Measurements from ENCODE around the gene MOB1A. TPM values are rescaled to one million over a fixed set of nuclear protein-coding genes. Genes with fewer than 3 reads are reported as not detected.

MOB1A gene
- total and polyA plus RNA-seq, 7 donors, result 13.6 to 71.2 (median 28.8) TPM

GRCh38 chr2:74119912-74120825 is 58.5 kb downstream of the MOB1A start:
- H3K27me3 ChIP-seq (ENCODE audit: insufficient read depth in 3 of 3, low read length in 2 of 3), result no peaks in the 10 kb centered on the region
- WGBS, 3 donors, result 7 to 12% (median 9%) methylated on average over 53 to 59 of the region's 59 CpGs
- no peaks in the 10 kb centered on the region for H3K36me3 ChIP-seq (ENCODE audit: insufficient read depth in 1 of 2, low read depth in 1 of 2)
- peaks cover 11% of the 10 kb centered on the region for H3K9me3 ChIP-seq
- H3K27ac ChIP-seq, result peak overlapping the region; percentile 58
- DNase-seq, result peak; percentile 81 to 82
- ATAC-seq, result peak; percentile 86 to 97 (median 95)
- H3K4me3 ChIP-seq, result peak overlapping the region; percentile 72
- TF ChIP-seq, protein P1, sequence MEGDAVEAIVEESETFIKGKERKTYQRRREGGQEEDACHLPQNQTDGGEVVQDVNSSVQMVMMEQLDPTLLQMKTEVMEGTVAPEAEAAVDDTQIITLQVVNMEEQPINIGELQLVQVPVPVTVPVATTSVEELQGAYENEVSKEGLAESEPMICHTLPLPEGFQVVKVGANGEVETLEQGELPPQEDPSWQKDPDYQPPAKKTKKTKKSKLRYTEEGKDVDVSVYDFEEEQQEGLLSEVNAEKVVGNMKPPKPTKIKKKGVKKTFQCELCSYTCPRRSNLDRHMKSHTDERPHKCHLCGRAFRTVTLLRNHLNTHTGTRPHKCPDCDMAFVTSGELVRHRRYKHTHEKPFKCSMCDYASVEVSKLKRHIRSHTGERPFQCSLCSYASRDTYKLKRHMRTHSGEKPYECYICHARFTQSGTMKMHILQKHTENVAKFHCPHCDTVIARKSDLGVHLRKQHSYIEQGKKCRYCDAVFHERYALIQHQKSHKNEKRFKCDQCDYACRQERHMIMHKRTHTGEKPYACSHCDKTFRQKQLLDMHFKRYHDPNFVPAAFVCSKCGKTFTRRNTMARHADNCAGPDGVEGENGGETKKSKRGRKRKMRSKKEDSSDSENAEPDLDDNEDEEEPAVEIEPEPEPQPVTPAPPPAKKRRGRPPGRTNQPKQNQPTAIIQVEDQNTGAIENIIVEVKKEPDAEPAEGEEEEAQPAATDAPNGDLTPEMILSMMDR (IDR thresholded peaks at IDR 0.05), result peak; percentile 45
- intact Hi-C loops (cut with DNase I), result loop anchor here in 1 of 2 donors (2.0 kb wide), 1 partner anchor 29 kb away; no protein-coding TSS in a partner anchor
- H3K4me1 ChIP-seq, result no peaks in the 10 kb centered on the region

- TF ChIP-seq, protein P1 (IDR thresholded peaks at IDR 0.05), result peak; percentile 6
- Histone ChIP-seq H3K36me3 (ENCODE audit: insufficient read depth in 1 of 2, low read depth in 1 of 2) (no peaks in the 10 kb centered on the region), H3K27ac (no peak overlapping the region), H3K4me1 (no peaks in the 10 kb centered on the region), H3K27me3 (ENCODE audit: insufficient read depth in 3 of 3, low read length in 2 of 3) (no peaks in the 10 kb centered on the region), H3K9me3 (peaks cover 11% of the 10 kb centered on the region), H3K4me3 (peak overlapping the region; percentile 72)
- ATAC-seq, result no peak
- intact Hi-C loops (cut with DNase I), result no loop called here
- no peak for DNase-seq
These were observed 59.3 kb downstream of the MOB1A start for GRCh38 chr2:74119339-74119738.

- intact Hi-C loops (cut with DNase I), result no loop called here
These were observed 67.3 kb downstream of the MOB1A start for GRCh38 chr2:74111380-74111779.

DNA sequence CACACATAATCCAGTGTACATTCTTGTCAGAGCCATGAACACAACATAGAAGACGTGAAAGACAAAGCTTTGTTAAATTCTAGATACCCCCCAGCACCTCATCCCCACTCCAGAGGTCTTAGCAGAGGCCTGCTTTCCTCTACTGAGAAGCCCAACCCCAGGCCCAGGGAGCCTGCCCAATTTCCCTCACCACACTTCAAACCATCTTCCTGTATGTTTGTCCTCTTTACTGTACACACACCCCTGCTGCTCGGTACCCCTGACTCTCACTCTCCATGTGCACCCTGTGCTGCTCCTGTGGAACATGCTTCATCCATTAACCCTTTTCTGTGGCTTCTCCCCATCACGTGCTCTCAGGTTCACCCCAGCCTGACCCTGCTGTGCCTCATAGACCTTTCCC is 68.1 kb downstream of the MOB1A start:
- H3K9me3 ChIP-seq, result no peaks in the 10 kb centered on the region
- ATAC-seq (no peak), DNase-seq (no peak)
- WGBS, 3 donors, result 80 to 89% (median 80%) methylated on average over 3 of the region's 3 CpGs
- H3K27ac ChIP-seq, result no peak overlapping the region
- H3K36me3 ChIP-seq (ENCODE audit: insufficient read depth in 1 of 2, low read depth in 1 of 2), result no peaks in the 10 kb centered on the region
- TF ChIP-seq, protein P1 (IDR thresholded peaks at IDR 0.05), result no peak
- intact Hi-C loops (cut with DNase I), result no loop called here
- H3K4me1 ChIP-seq, result no peaks in the 10 kb centered on the region
- no peaks in the 10 kb centered on the region for H3K27me3 ChIP-seq (ENCODE audit: insufficient read depth in 3 of 3, low read length in 2 of 3)
- no peak overlapping the region for H3K4me3 ChIP-seq

More at GRCh38 chr2:74111380-74111779, 67.3 kb downstream of the MOB1A start:
- no peaks in the 10 kb centered on the region for H3K4me1 ChIP-seq
- TF ChIP-seq, protein P1 (IDR thresholded peaks at IDR 0.05), result no peak
- ATAC-seq (no peak), DNase-seq (no peak)
- H3K4me3 ChIP-seq, result no peak overlapping the region
- H3K36me3 ChIP-seq (ENCODE audit: insufficient read depth in 1 of 2, low read depth in 1 of 2), result no peaks in the 10 kb centered on the region
- no peaks in the 10 kb centered on the region for H3K27me3 ChIP-seq (ENCODE audit: insufficient read depth in 3 of 3, low read length in 2 of 3)
- H3K27ac ChIP-seq, result no peak overlapping the region
- no peaks in the 10 kb centered on the region for H3K9me3 ChIP-seq
